Measurements from ENCODE around the gene KDM4B.

DNA sequence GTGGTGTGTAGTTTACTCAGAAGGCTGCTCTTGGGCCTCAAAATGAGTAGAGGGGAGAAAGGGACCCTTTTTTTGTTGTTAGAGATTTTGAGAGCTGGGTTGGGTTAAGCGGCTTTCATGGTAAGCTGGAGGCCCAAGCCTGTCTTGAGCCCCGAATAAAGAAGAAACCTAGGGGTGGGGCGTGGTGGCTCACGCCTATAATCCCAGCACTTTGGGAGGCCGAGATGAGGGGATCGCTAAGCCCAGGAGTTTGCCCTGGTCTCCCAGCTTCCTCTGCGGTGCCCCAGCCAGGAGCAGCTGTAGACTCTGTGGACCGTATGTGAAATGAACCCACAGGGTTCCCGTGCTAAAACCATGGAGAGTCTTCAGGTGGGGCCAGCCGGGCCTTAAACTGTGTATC, 56.1 kb downstream of the KDM4B start:
- TF ChIP-seq POLR2AphosphoS5 (IDR thresholded peaks at IDR 0.05) (no peak), CTCF (IDR thresholded peaks at IDR 0.05) (no peak), POLR2A (IDR thresholded peaks at IDR 0.05) (no peak), EP300 (IDR thresholded peaks at IDR 0.05) (no peak)

Measured in gastroesophageal sphincter (tissue), 3 donors.